H9 (cell line): ENCODE data around the gene NUDT22. TPM values are rescaled to one million over a fixed set of nuclear protein-coding genes. Genes with fewer than 3 reads are reported as not detected.

ENCODE experiments used
- DNase-seq: peaks from one replicate; pipeline ENCODE4 v3.0.0-alpha.2; 2017
- H2AFZ ChIP-seq: one replicate; pipeline ENCODE4 v1.6.1; 2013; ENCODE audit warnings: mild to moderate bottlenecking, low read length, control low read depth, moderate library complexity
- H2AK5ac ChIP-seq: 2 replicates; pipeline ENCODE4 v1.6.1; 2013; ENCODE audit warnings: low read length, control low read depth, mixed read lengths; ENCODE audit not compliant: insufficient read length
- H2BK120ac ChIP-seq: one replicate; pipeline ENCODE4 v1.6.1; 2013; ENCODE audit warnings: low read depth, mild to moderate bottlenecking, low read length, control low read depth, inconsistent platforms; ENCODE audit not compliant: poor library complexity, severe bottlenecking
- H2BK12ac ChIP-seq: 2 replicates; pipeline ENCODE4 v1.6.1; 2013; ENCODE audit warnings: low read length, control low read depth, mixed read lengths, low read depth; ENCODE audit not compliant: insufficient read length
- H2BK15ac ChIP-seq: 2 replicates; pipeline ENCODE4 v1.6.1; 2013; ENCODE audit warnings: low read depth, low read length, control low read depth
- H2BK20ac ChIP-seq: one replicate; pipeline ENCODE4 v1.6.1; 2013; ENCODE audit warnings: low read depth, mild to moderate bottlenecking, low read length, control low read depth, inconsistent platforms; ENCODE audit not compliant: poor library complexity, severe bottlenecking
- H2BK5ac ChIP-seq: 2 replicates; pipeline ENCODE4 v1.6.1; 2013; ENCODE audit warnings: low read length, control low read depth, mixed read lengths; ENCODE audit not compliant: insufficient read length
- H3K14ac ChIP-seq: 2 replicates; pipeline ENCODE4 v1.6.1; 2013; ENCODE audit warnings: low read length, control low read depth; ENCODE audit not compliant: insufficient read depth
- H3K18ac ChIP-seq: 2 replicates; pipeline ENCODE4 v1.6.1; 2013; ENCODE audit warnings: low read depth, mild to moderate bottlenecking, mixed read lengths, low read length, control low read depth; ENCODE audit not compliant: insufficient read length
- H3K23ac ChIP-seq: 2 replicates; pipeline ENCODE4 v1.6.1; 2013; ENCODE audit warnings: low read length, control low read depth, mixed read lengths, low read depth; ENCODE audit not compliant: insufficient read length
- H3K23me2 ChIP-seq: 2 replicates; pipeline ENCODE4 v1.6.1; 2013; ENCODE audit warnings: low read depth, mild to moderate bottlenecking, mixed read lengths, low read length, control low read depth; ENCODE audit not compliant: insufficient read length, poor library complexity, severe bottlenecking
- H3K27ac ChIP-seq: 2 replicates; pipeline ENCODE4 v1.5.1; 2013; ENCODE audit warnings: low read length, control low read depth, mixed read lengths, low read depth; ENCODE audit not compliant: insufficient read length
- H3K27me3 ChIP-seq: 2 replicates; pipeline ENCODE4 v1.6.1; 2013; ENCODE audit warnings: low read length, control low read depth, inconsistent platforms; ENCODE audit not compliant: insufficient read depth
- H3K4ac ChIP-seq: 2 replicates; pipeline ENCODE4 v1.6.1; 2013; ENCODE audit warnings: low read depth, mild to moderate bottlenecking, control low read depth, inconsistent platforms, low read length, moderate library complexity
- H3K4me1 ChIP-seq: 2 replicates; pipeline ENCODE4 v1.6.1; 2013; ENCODE audit warnings: low read length, control low read depth, inconsistent platforms; ENCODE audit not compliant: insufficient read depth
- H3K4me2 ChIP-seq: 2 replicates; pipeline ENCODE4 v1.6.1; 2013; ENCODE audit warnings: low read length, control low read depth, mixed read lengths; ENCODE audit not compliant: insufficient read length, insufficient read depth
- H3K56ac ChIP-seq: 2 replicates; pipeline ENCODE4 v1.6.1; 2013; ENCODE audit warnings: low read depth, mild to moderate bottlenecking, mixed read lengths, low read length, control low read depth; ENCODE audit not compliant: insufficient read length
- H3K79me1 ChIP-seq: 2 replicates; pipeline ENCODE4 v1.6.1; 2013; ENCODE audit warnings: low read depth, mild to moderate bottlenecking, moderate library complexity, low read length, control low read depth, inconsistent platforms; ENCODE audit not compliant: insufficient read depth, poor library complexity, severe bottlenecking
- H3K79me2 ChIP-seq: 2 replicates; pipeline ENCODE4 v1.6.1; 2013; ENCODE audit warnings: low read length, control low read depth, inconsistent platforms; ENCODE audit not compliant: insufficient read depth
- H3K9ac ChIP-seq: 2 replicates; pipeline ENCODE4 v1.6.1; 2013; ENCODE audit warnings: low read length, control low read depth, mixed read lengths; ENCODE audit not compliant: insufficient read length; ENCODE audit errors: extremely low read depth
- H3K9me3 ChIP-seq: one replicate; pipeline ENCODE4 v1.6.1; 2013; ENCODE audit warnings: low read depth, low read length, inconsistent platforms; ENCODE audit not compliant: control insufficient read depth
- H3T11ph ChIP-seq: one replicate; pipeline ENCODE4 v1.6.1; 2013; ENCODE audit warnings: mild to moderate bottlenecking, low read length, control low read depth, inconsistent platforms
- H4K20me1 ChIP-seq: one replicate; pipeline ENCODE4 v1.6.1; 2013; ENCODE audit not compliant: control insufficient read depth, insufficient read length, insufficient read depth
- H4K5ac ChIP-seq: 2 replicates; pipeline ENCODE4 v1.6.1; 2013; ENCODE audit warnings: low read depth, mild to moderate bottlenecking, mixed read lengths, low read length, control low read depth; ENCODE audit not compliant: insufficient read length
- H4K8ac ChIP-seq: replicated peaks from 2 replicates; pipeline ENCODE4 v1.6.1; 2013; ENCODE audit warnings: low read length, control low read depth, mixed read lengths, low read depth; ENCODE audit not compliant: insufficient read length
- H4K91ac ChIP-seq: 2 replicates; pipeline ENCODE4 v1.6.1; 2013; ENCODE audit warnings: low read depth, mild to moderate bottlenecking, moderate library complexity, mixed read lengths, low read length, control low read depth; ENCODE audit not compliant: insufficient read length
- H3K27ac Mint-ChIP-seq, 3 experiments: 2 replicates in 2 of 3; 3 replicates in 1 of 3; pipeline ENCODE4 v1.8.0; 2020 to 2021; ENCODE audit warnings: mixed read lengths in 3 of 3, mild to moderate bottlenecking in 1 of 3, moderate library complexity in 1 of 3
- H3K27me3 Mint-ChIP-seq: 2 replicates; pipeline ENCODE4 v1.8.0; 2021; ENCODE audit warnings: low read depth, mild to moderate bottlenecking, moderate library complexity, mixed read lengths
- H3K36me3 Mint-ChIP-seq, 3 experiments: 2 replicates in 2 of 3; 3 replicates in 1 of 3; pipeline ENCODE4 v1.8.0; 2020 to 2021; ENCODE audit warnings: low read depth in 3 of 3, mixed read lengths in 3 of 3; ENCODE audit not compliant: insufficient read depth in 1 of 3
- H3K4me1 Mint-ChIP-seq, 2 experiments: 2 replicates each; pipeline ENCODE4 v1.8.0; 2020; ENCODE audit warnings: mixed read lengths in 2 of 2
- H3K4me3 Mint-ChIP-seq, 2 experiments: 2 replicates in 1 of 2; 3 replicates in 1 of 2; pipeline ENCODE4 v1.8.0; 2020 to 2021; ENCODE audit warnings: mild to moderate bottlenecking in 2 of 2, mixed read lengths in 2 of 2, moderate library complexity in 1 of 2
- H3K9me3 Mint-ChIP-seq, 2 experiments: 2 replicates in 1 of 2; 3 replicates in 1 of 2; pipeline ENCODE4 v1.8.0; 2020; ENCODE audit warnings: mild to moderate bottlenecking in 2 of 2, mixed read lengths in 2 of 2, moderate library complexity in 1 of 2
- WGBS: extraction: QIAGEN DNeasy Blood & Tissue Kit; methylation state at CpG from one replicate; pipeline ENCODE4 v1.1.7; 2013; ENCODE audit warnings: missing lambda C conversion rate, low lambda C conversion rate, mixed read lengths; ENCODE audit not compliant: insufficient read length; ENCODE audit errors: extremely low coverage; 5-methylcytosine and 5-hydroxymethylcytosine counted together
- total RNA-seq: library from RNA; stranded (reverse); gene quantifications from 2 replicates; pipeline ENCODE4 v1.2.1, GENCODE V29; 2021
- TF ChIP-seq, protein P1 (sequence below): fragments of 200-600 bp; sonication (generic); conservative IDR thresholded peaks from 3 replicates; pipeline ENCODE4 v1.8.0; 2021; ENCODE audit warnings: antibody characterized with exemption, mild to moderate bottlenecking

Gene NUDT22
- total RNA-seq, 1 experiment from 2014 or later, result 39.6 TPM

DNA sequence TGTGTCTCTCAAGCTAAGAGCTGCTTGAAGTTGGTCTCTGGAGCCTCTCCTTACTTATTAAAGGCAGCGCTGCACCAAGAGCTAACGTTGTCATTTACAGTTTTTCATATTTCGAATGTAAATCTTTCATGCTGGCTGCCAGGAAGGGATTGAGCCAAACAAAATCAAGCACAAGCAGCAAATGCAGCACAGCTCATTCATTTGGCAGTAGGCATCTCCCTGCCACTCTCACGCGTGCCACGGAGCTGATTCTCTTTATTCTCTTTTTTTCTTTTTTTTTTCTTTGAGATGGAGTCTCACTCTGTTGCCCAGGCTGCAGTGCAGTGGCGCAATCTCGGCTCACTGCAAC, 6.9 kb downstream of the NUDT22 start:
- Histone ChIP-seq H3K14ac (no peak overlapping the region), H3K23ac (no peak overlapping the region), H3K23me2 (peaks cover 21% of the 10 kb centered on the region), H4K8ac (no peak overlapping the region), H3K27me3 (no peaks in the 10 kb centered on the region; the same call in 1 of the 2 replicates), H3K4me1 (0 out of 2 replicates have a peak, but pooled peaks cover 3% of the 10 kb centered on the region), H3K4me2 (no peak overlapping the region), H3K56ac (no peak overlapping the region), H3K79me2 (no peaks in the 10 kb centered on the region), H4K20me1 (no peaks in the 10 kb centered on the region), H2BK120ac (no peak overlapping the region), H2BK5ac (no peak overlapping the region), H2BK20ac (no peak overlapping the region), H2AFZ (no peak overlapping the region), H3K27ac (no peak overlapping the region), H3K9me3 (no peaks in the 10 kb centered on the region), H3K4ac (no peak overlapping the region), H4K91ac (no peak overlapping the region), H2BK12ac (no peak overlapping the region), H3K9ac (no peak overlapping the region), H4K5ac (no peak overlapping the region), H3K18ac (no peak overlapping the region), H3T11ph (no peak overlapping the region), H2BK15ac (no peak overlapping the region), H3K79me1 (no peaks in the 10 kb centered on the region), H2AK5ac (no peak overlapping the region)
- Mint-ChIP-seq H3K9me3 (no peaks in the 10 kb centered on the region), H3K36me3 (peaks cover 3 to 13% (median 5%) of the 10 kb centered on the region in 3 experiments; a peak in 4 of 7 replicates), H3K4me1 (peaks cover 18 to 29% of the 10 kb centered on the region in 2 experiments), H3K27me3 (peaks cover 20% of the 10 kb centered on the region), H3K27ac (no peak overlapping the region), H3K4me3 (peak overlapping the region; percentile 67 to 81; a peak in 3 of 5 replicates)
- TF ChIP-seq, protein P1, sequence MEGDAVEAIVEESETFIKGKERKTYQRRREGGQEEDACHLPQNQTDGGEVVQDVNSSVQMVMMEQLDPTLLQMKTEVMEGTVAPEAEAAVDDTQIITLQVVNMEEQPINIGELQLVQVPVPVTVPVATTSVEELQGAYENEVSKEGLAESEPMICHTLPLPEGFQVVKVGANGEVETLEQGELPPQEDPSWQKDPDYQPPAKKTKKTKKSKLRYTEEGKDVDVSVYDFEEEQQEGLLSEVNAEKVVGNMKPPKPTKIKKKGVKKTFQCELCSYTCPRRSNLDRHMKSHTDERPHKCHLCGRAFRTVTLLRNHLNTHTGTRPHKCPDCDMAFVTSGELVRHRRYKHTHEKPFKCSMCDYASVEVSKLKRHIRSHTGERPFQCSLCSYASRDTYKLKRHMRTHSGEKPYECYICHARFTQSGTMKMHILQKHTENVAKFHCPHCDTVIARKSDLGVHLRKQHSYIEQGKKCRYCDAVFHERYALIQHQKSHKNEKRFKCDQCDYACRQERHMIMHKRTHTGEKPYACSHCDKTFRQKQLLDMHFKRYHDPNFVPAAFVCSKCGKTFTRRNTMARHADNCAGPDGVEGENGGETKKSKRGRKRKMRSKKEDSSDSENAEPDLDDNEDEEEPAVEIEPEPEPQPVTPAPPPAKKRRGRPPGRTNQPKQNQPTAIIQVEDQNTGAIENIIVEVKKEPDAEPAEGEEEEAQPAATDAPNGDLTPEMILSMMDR, result no peak
- DNase-seq, result no peak
- WGBS, result no CpG with 5 or more reads among the region's 8 CpGs
